GM10847 (cell line): ENCODE data around the gene NIPA2.

ENCODE experiments used
- POLR2A ChIP-seq: IDR thresholded peaks from 2 replicates; pipeline ENCODE4 v1.6.1; 2011; ENCODE audit not compliant: insufficient read length; ENCODE audit errors: extremely low read depth

Gene NIPA2

GRCh38 chr15:22819651-22820050 lies 18.8 kb upstream of the NIPA2 start:
- TF ChIP-seq POLR2A: no peak

- TF ChIP-seq POLR2A: no peak
These were observed 14.9 kb upstream of the NIPA2 start for GRCh38 chr15:22823495-22824128.

- no peak for TF ChIP-seq POLR2A
These were observed 11.3 kb upstream of the NIPA2 start for GRCh38 chr15:22827125-22827524.

DNA sequence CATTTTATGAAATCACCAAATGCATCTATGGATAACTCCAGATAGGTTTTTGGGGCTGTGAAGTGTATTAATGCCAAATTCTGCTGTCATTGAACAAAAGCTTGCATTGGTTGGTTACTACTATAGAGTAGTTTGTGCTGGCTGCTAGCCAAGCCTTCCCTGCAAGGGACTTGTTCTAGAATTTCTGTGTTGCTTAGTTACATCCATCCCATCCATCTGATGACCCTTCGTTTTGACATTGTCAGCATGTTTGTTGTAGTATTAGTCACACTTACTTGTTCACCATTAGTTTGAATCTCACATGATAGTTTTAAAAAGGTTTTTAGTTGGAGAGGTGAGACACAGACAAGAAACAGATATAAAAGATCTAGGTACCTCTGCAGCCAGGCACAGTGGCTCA lies 7.0 kb upstream of the NIPA2 start:
- TF ChIP-seq POLR2A: no peak

GRCh38 chr15:22839046-22839695 lies 705 bp downstream of the NIPA2 start:
- no peak for TF ChIP-seq POLR2A

DNA sequence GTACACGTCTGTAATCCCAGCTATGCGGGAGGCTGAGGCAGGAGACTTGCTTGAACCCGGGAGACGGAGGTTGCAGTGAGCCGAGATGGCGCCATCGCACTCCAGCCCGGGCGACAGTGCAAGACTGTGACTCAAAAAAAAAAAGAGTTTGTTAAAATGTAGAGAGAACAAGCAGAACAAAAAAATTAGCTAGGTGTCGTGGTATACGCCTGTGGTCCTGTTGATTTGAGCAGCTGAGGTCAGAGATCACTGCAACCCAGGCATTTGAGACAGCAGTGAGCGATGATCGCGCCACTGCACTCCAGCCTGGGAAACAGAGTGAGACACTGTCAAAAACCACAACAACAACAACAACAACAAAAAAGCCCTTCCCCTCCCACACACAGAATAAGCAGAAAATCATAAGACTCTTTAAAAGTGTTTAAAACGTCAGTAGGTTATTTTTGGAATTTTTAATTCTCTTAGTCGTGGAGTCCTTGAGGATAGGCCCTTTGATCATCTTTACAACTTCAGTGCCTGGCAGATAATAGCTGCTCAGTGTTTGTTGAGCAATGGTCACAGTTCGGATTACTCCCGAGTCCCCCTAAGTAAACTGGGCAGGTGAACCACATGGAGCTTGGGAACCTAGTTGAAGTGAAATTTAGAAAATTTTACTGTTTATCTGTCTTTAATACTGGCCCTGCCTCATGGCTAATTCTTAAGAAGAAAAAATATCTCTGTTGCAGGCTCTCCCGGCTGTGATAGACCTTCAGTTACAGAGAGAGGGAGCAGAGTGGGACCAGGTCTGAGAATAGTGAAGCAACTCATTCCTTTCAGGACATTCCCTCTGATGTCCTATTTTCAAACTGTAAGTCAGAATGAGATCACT lies 6.2 kb downstream of the NIPA2 start:
- no peak for TF ChIP-seq POLR2A

- no peak for TF ChIP-seq POLR2A
These were observed 6.9 kb downstream of the NIPA2 start for GRCh38 chr15:22845289-22845900.

- no peak for TF ChIP-seq POLR2A
These were observed 7.6 kb downstream of the NIPA2 start for GRCh38 chr15:22846073-22846472.

DNA sequence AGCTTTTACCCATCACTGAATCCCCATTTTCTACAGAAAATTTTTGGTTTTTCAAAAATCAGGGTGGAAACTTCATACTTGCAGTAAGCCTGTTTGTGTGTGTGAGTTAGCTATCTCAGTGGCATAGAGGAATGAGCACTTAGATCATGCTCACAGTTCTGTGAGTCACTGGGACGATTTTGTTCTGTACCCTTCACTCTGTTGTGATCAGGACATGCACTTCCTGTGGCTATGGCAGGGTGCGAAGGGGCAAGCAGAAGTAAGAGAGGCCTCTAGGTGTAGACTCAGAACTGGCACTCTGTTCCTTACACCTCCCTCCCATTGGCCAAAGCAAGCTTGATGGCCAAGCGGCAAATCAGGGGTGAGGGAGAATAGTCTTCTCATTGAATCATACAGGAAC lies 11.6 kb downstream of the NIPA2 start:
- no peak for TF ChIP-seq POLR2A

DNA sequence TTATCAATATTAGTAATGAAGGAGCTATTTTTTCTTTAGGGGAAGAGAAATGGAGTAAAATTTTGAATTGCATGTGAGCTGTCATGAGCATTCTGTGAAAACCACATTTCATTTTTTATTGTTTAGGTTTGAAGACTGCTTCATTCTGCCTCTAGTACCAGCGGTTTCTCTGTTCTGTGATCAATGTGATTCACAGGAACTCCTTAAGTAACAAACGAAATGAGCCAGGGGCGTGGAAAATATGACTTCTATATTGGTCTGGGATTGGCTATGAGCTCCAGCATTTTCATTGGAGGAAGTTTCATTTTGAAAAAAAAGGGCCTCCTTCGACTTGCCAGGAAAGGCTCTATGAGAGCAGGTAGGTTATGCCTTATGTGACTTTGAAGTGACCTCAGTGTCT lies 13.0 kb downstream of the NIPA2 start:
- TF ChIP-seq POLR2A: no peak

- TF ChIP-seq POLR2A: no peak
These were observed 17.3 kb downstream of the NIPA2 start for GRCh38 chr15:22855791-22856190.

- TF ChIP-seq POLR2A: no peak
These were observed 18.2 kb downstream of the NIPA2 start for GRCh38 chr15:22856659-22857058.

DNA sequence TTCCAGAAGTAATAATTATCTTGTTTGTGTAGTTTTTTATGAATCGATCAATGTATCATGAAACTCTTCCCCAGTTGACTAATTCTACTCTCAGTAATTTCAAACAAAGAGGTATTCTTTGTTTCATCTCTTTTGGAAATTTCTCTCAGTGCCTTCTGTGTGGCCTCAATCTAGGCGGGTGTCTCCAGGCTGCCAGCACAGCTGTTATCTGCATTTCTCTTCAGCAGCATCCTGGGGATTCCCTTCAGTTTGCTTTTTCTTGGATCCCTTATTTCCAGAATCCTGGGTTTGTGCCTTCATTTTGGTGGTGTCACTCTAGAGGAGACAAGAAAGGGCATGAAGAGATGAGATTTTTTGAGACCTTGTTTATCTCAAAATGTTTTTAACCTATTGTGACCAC lies 22.7 kb downstream of the NIPA2 start:
- no peak for TF ChIP-seq POLR2A

GRCh38 chr15:22863356-22863755 lies 24.9 kb downstream of the NIPA2 start:
- TF ChIP-seq POLR2A: no peak

GRCh38 chr15:22866079-22866478 lies 27.6 kb downstream of the NIPA2 start:
- no peak for TF ChIP-seq POLR2A

GRCh38 chr15:22867886-22868285 lies 29.4 kb downstream of the NIPA2 start:
- no peak for TF ChIP-seq POLR2A
